Cardiac fibroblast (primary cell): Measurements from ENCODE around the gene HEXD.
A peak's percentile ranks its signal among the peaks of the same experiment; 100 is the strongest.

Experiments
- DNase-seq, 2 donors: peaks; one replicate each; pipeline versions ENCODE4 v3.0.0 to v3.0.0-alpha.2; 2010; ENCODE audit warnings: low read depth in 2 of 2
- H3K4me3 ChIP-seq, 2 donors: replicated peaks in 1 of 2; 1 replicate in 1 of 2; 2 replicates in 1 of 2; pipeline ENCODE4 v1.5.1; 2011; ENCODE audit warnings: low read depth in 2 of 2, low read length in 2 of 2, mild to moderate bottlenecking in 2 of 2, moderate library complexity in 1 of 2
- TF ChIP-seq, protein P1 (sequence below): IDR thresholded peaks from one replicate; pipeline ENCODE4 v1.5.1; 2011; ENCODE audit warnings: low read depth, mild to moderate bottlenecking, low read length, inconsistent platforms

HEXD gene

DNA sequence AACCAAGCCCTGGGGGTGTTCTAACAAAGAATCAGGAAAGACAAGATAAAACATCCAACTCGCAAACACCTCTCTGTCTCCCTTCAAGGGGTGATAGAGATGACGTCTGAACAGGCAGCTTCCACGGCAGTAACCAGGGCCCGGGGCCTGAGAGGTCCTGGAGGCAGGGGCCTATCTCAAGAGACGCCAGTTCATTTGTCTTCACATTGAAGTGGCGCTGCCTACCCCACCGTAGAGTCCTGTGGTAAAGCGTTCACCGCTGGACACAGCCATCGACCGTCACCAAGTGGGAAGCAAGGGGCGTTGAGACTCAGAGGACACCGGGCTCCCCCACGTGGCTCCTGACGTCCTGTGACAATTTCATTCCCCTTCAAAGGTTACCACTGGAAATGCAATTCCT, 25.2 kb upstream of the HEXD start:
- H3K4me3 ChIP-seq: no peak overlapping the region
- TF ChIP-seq, protein P1, sequence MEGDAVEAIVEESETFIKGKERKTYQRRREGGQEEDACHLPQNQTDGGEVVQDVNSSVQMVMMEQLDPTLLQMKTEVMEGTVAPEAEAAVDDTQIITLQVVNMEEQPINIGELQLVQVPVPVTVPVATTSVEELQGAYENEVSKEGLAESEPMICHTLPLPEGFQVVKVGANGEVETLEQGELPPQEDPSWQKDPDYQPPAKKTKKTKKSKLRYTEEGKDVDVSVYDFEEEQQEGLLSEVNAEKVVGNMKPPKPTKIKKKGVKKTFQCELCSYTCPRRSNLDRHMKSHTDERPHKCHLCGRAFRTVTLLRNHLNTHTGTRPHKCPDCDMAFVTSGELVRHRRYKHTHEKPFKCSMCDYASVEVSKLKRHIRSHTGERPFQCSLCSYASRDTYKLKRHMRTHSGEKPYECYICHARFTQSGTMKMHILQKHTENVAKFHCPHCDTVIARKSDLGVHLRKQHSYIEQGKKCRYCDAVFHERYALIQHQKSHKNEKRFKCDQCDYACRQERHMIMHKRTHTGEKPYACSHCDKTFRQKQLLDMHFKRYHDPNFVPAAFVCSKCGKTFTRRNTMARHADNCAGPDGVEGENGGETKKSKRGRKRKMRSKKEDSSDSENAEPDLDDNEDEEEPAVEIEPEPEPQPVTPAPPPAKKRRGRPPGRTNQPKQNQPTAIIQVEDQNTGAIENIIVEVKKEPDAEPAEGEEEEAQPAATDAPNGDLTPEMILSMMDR: no peak
- no peak for DNase-seq

DNA sequence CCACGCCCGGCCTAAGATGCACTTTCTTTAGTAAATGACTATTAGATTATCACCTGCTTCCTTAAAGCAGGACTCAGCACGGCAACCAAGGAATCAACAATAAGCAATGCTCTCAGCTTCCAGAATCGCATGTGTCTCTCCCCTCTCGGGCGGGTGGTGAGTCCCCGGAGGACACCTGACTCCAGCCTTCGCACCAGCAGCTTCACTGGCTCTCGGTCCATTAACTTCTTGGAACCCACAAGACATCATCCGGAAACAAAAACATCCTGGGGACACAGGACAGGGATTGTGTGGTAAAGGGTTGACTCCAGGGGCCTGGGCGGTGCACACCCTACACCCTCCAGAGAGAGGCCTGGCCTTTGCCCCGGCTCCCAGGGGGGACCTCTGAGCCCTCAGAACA, 23.9 kb upstream of the HEXD start:
- TF ChIP-seq, protein P1: no peak
- H3K4me3 ChIP-seq: no peak overlapping the region
- no peak for DNase-seq

DNA sequence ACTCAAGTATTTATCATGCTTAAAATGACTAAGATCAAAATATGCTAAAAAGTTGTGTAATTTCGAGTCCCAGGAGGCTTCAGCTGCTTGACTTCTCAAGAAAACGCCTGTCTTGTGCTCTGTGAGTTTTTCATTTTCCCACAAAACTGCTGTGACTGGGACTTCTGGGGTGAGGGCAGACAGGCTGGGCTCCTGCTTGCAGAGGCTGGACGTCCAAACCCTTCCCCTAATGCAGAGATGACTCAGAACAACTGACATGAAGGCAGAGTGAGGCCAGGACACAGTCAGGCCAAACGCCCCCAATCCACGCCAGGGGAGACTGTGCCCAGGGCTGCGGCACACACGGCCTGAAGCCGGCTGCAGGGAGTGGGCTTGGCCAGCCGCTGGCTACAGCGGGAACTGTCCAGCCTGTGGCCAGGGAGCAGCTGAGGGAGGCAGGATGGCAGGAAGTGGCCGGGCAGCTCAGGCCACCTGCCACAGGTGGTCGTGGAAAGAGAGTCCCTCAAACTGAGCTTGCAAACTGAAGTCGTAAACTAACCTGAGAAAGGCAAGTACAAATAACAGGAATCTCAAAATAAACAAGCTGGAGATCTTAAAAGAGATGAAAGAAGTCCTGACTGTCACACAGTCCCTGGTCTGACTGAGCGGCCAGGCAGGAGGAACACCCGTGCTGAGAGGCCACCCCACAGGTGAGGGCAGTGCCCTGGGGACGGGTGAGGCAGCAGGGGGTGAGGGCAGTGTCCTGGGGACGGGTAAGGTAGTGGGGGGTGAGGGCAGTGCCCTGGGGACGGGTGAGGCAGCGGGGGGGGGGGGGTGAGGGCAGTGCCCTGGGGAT, 21.3 kb upstream of the HEXD start:
- DNase-seq: peak; percentile 89 to 99
- H3K4me3 ChIP-seq: no peak overlapping the region

DNA sequence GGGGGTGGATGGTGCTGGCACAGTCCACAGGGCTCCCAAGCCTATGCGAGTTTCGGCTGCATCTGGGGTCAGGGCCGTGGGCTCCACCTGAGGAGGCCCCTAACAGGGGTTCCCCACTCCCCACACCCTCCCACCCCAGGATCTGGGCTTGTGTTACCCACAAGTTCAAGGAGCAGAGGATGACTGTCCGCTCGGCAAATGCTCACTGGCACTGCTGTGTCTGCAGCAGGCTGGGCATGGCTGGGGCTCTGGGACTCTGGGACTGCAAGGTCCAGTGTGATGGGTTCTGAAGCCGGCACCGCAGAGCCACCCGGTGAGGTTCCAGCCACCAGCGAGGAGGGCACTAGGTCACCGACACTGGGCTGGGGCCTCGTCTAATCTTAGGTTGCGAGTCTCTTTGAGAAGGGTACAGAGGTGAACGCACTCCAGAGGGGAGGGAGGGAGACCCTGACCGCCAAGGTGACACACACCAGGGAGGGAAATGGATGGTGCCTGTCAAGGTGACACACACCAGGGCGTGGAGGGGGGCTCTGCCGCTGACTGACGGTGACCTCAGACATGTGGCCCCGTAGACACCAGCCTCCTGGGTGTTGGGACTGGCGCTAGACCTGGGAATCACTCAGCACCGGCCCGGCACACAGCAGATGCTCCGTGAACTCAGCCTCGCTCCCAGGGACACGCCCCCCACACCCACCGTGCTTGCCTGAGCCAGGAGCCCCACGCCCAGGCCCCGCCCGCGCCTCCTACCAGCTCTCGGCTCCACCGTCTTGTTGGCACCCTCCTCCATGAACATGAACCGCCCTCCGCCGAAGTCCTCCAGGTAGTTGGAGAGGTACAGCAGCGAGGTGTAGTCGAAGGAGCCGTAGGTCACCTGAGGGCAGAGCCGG, 20.5 kb upstream of the HEXD start:
- no peak for DNase-seq
- TF ChIP-seq, protein P1: no peak
- H3K4me3 ChIP-seq: no peak overlapping the region

More for the DNA sequence above, 21.3 kb upstream of the HEXD start:
- TF ChIP-seq, protein P1: no peak

DNA sequence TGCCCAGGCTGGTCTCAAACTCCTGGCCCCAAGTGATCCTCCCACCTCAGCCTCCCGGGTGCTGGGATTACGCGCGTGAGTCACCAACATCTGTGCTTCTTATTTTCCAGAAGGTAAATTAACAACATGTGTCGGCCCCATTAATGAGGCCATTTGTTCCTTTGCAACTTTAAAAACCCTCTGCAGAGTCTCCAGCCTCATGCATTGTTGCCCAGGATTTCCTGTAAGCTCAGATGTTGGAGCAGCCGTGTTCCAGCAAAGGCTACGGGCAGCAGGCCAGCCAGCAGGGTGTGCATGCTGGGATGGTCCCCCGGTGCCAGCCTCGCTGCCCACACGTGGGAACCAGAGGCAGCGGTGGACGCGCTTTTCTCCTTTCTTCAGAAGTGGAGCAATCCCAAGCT, 19.1 kb upstream of the HEXD start:
- H3K4me3 ChIP-seq: no peak overlapping the region
- TF ChIP-seq, protein P1: no peak
- peak; percentile 19 to 71 for DNase-seq

DNA sequence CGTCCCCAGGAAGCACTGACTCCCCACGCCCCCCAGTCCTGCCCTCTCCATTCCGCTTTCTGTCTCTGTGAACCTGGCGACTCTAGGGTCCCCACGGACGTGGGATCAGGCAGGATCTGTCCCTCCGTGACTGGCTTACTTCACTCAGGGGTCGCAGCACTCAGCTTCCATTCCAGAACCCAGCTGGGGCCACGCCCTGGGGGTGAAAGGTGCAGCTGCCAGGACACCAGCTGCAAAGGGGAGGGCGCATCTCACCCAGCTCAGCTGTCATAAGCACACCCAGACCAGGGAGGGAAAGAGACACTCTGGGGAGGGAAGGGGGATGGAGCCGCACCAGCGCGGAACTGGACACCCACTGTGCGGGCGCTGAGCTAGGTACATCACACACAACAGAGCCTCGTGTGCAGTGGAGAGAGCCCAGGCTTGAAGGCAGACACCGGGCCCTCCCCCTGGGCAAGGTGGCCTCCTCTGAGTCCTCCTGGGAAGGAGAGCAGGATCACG, 18.5 kb upstream of the HEXD start:
- TF ChIP-seq, protein P1: no peak
- no peak for DNase-seq
- H3K4me3 ChIP-seq: no peak overlapping the region
